HCT116 (cell line): ENCODE data around the gene KCNAB2. TPM values are rescaled to one million over a fixed set of nuclear protein-coding genes. Genes with fewer than 3 reads are reported as not detected.
A peak's percentile ranks its signal among the peaks of the same experiment; 100 is the strongest.

Source experiments
- ATAC-seq: fragments of 200-7000 bp; cut with Tn5 transposase; 2 replicates; pipeline ENCODE4 v1.9.1; 2020; ENCODE audit warnings: mild to moderate bottlenecking, moderate library complexity
- Bru-seq: library from RNA; stranded (reverse); fragments of 400-500 nt; gene quantifications from one replicate; lab custom pipeline; 2021; lab: Mats Ljungman, UMichigan
- BruChase-seq, 2 experiments: library from RNA; stranded (reverse); fragments of 400-500 nt; gene quantifications; one replicate each; lab custom pipeline; 2021; lab: Mats Ljungman, UMichigan
- BruUV-seq: library from RNA; stranded (reverse); fragments of 400-500 nt; replicated peaks from 2 replicates; lab custom pipeline; 2021; lab: Mats Ljungman, UMichigan
- CTCF ChIA-PET: fragments of 300-600 bp; sonication (Branson Sonifier 250); formaldehyde crosslinking; loops from one replicate; lab custom pipeline; 2021; ENCODE audit warnings: antibody characterized with exemption; lab: Charles Lee
- POLR2A ChIA-PET: fragments of 300-600, 350-600 bp; sonication (Branson Sonifier 250); formaldehyde crosslinking; loops from one replicate; lab custom pipeline; 2021; ENCODE audit warnings: antibody characterized with exemption; lab: Charles Lee
- RAD21 ChIA-PET, 2 experiments: fragments of 300-600 bp; sonication (Branson Sonifier 250); formaldehyde crosslinking; loops; one replicate each; lab custom pipeline; 2023; ENCODE audit warnings: low total read pairs in 2 of 2; ENCODE audit not compliant: uncharacterized antibody in 2 of 2, unreplicated experiment in 2 of 2, low non-redundant PET in 1 of 2; lab: Charles Lee
- DNase-seq: peaks from one replicate; pipeline ENCODE4 v3.0.0-alpha.2; 2010; ENCODE audit warnings: low read depth, low spot score
- H2AFZ ChIP-seq: fragments of 200-600 bp; shearing (Covaris generic), sonication (generic); 2 replicates; pipeline ENCODE4 v1.6.1; 2017; ENCODE audit warnings: low read depth, mixed run types, mixed read lengths, antibody characterized with exemption, low read length; ENCODE audit not compliant: poor library complexity, severe bottlenecking
- H3K27ac ChIP-seq: 2 replicates; pipeline ENCODE4 v1.5.1; 2012; ENCODE audit warnings: low read depth, low read length
- H3K27me3 ChIP-seq: fragments of 200-600 bp; sonication (generic); 2 replicates; pipeline ENCODE4 v1.6.1; 2016; ENCODE audit warnings: mixed run types, low read length, mixed read lengths; ENCODE audit not compliant: insufficient read depth
- H3K36me3 ChIP-seq, 2 experiments: fragments of 200-500 bp in 1 of 2; fragments of 200-600 bp in 1 of 2; sonication (Bioruptor generic) in 1 of 2; sonication (generic) in 1 of 2; 2 replicates each; pipeline versions ENCODE4 v1.5.1 to v1.6.1; 2014 to 2016; ENCODE audit warnings: low read length in 2 of 2, inconsistent platforms in 1 of 2, mixed read lengths in 1 of 2, mixed run types in 1 of 2; ENCODE audit not compliant: insufficient read depth in 2 of 2, control insufficient read depth in 1 of 2
- H3K4me1 ChIP-seq, 2 experiments: fragments of 200-600 bp in 1 of 2; sonication (generic) in 1 of 2; 2 replicates each; pipeline versions ENCODE4 v1.5.1 to v1.6.1; 2012 to 2017; ENCODE audit warnings: low read length in 2 of 2, inconsistent platforms in 1 of 2, mild to moderate bottlenecking in 1 of 2, mixed read lengths in 1 of 2, mixed run types in 1 of 2, moderate library complexity in 1 of 2; ENCODE audit not compliant: insufficient read depth in 2 of 2, control insufficient read depth in 1 of 2
- H3K4me2 ChIP-seq: fragments of 200-600 bp; sonication (generic); 2 replicates; pipeline ENCODE4 v1.6.1; 2017; ENCODE audit warnings: mixed run types, low read length, mixed read lengths
- H3K4me3 ChIP-seq, 2 experiments: fragments of 200-600 bp in 1 of 2; sonication (generic) in 1 of 2; replicated peaks in 1 of 2; 2 replicates each; pipeline ENCODE4 v1.5.1; 2011 to 2016; ENCODE audit warnings: low read length in 2 of 2, control low read depth in 1 of 2, low read depth in 1 of 2, mild to moderate bottlenecking in 1 of 2, mixed read lengths in 1 of 2, mixed run types in 1 of 2
- H3K79me2 ChIP-seq: fragments of 200-600 bp; sonication (generic); 2 replicates; pipeline ENCODE4 v1.6.1; 2017; ENCODE audit warnings: mild to moderate bottlenecking, mixed run types, low read length, moderate library complexity, mixed read lengths; ENCODE audit not compliant: insufficient read depth
- H3K9ac ChIP-seq: fragments of 200-600 bp; sonication (generic); 2 replicates; pipeline ENCODE4 v1.6.1; 2016; ENCODE audit warnings: low read length, mixed read lengths
- H3K9me2 ChIP-seq: fragments of 200-600 bp; sonication (generic), shearing (Covaris generic); 2 replicates; pipeline ENCODE4 v1.6.1; 2017; ENCODE audit warnings: mixed run types, mild to moderate bottlenecking, moderate library complexity; ENCODE audit not compliant: insufficient read depth
- H3K9me3 ChIP-seq, 2 experiments: fragments of 200-500 bp in 1 of 2; fragments of 200-600 bp in 1 of 2; sonication (Bioruptor generic) in 1 of 2; sonication (generic) in 1 of 2; 2 replicates each; pipeline ENCODE4 v1.6.1; 2014 to 2017; ENCODE audit warnings: low read length in 2 of 2, mixed read lengths in 2 of 2, inconsistent platforms in 1 of 2, low read depth in 1 of 2, mild to moderate bottlenecking in 1 of 2, mixed run types in 1 of 2, moderate library complexity in 1 of 2; ENCODE audit not compliant: control insufficient read depth in 1 of 2, insufficient read depth in 1 of 2
- H4K20me1 ChIP-seq: fragments of 200-600 bp; sonication (generic), shearing (Covaris generic); 2 replicates; pipeline ENCODE4 v1.6.1; 2017; ENCODE audit warnings: mixed run types, mild to moderate bottlenecking, moderate library complexity; ENCODE audit not compliant: insufficient read depth
- CBX3 ChIP-seq: IDR thresholded peaks from 2 replicates; pipeline ENCODE4 v1.6.1; 2012; ENCODE audit warnings: low read depth
- CTCF ChIP-seq, 3 experiments: fragments of 200-600 bp in 1 of 3; sonication (generic) in 1 of 3; IDR thresholded peaks in 2 of 3; conservative IDR thresholded peaks in 1 of 3; 2 replicates each; pipeline ENCODE4 v1.5.1; 2012 to 2017; ENCODE audit warnings: low read depth in 2 of 3, low read length in 2 of 3, antibody characterized with exemption in 1 of 3, borderline replicate concordance in 1 of 3, control low read depth in 1 of 3, mild to moderate bottlenecking in 1 of 3, mixed read lengths in 1 of 3, mixed run types in 1 of 3, moderate library complexity in 1 of 3; ENCODE audit not compliant: insufficient read depth in 1 of 3
- EGR1 ChIP-seq: IDR thresholded peaks from 2 replicates; pipeline ENCODE4 v1.6.1; 2012; ENCODE audit warnings: low read depth
- EZH2 ChIP-seq: fragments of 200-600 bp; sonication (generic); IDR thresholded peaks from 2 replicates; pipeline ENCODE4 v1.6.1; 2017; ENCODE audit warnings: antibody characterized with exemption, mixed run types
- FOSL1 ChIP-seq: IDR thresholded peaks from 2 replicates; pipeline ENCODE4 v1.6.1; 2012; ENCODE audit warnings: low read depth
- MAX ChIP-seq: IDR thresholded peaks from 2 replicates; pipeline ENCODE4 v1.6.1; 2012
- SIN3A ChIP-seq: IDR thresholded peaks from 2 replicates; pipeline ENCODE4 v1.6.1; 2012; ENCODE audit warnings: low read depth
- SRF ChIP-seq: IDR thresholded peaks from 2 replicates; pipeline ENCODE4 v1.6.1; 2012; ENCODE audit warnings: low read depth
- ZBTB33 ChIP-seq: IDR thresholded peaks from 2 replicates; pipeline ENCODE4 v1.6.1; 2011; ENCODE audit warnings: mild to moderate bottlenecking, low read length, moderate library complexity; ENCODE audit not compliant: insufficient replicate concordance; ENCODE audit errors: extremely low read depth
- intact Hi-C: fragments of 100-400 bp; cut with micrococcal nuclease; formaldehyde crosslinking; loops from 2 replicates; pipeline ENCODE4 v1.10.0; 2022
- long read RNA-seq: library from polyadenylated mRNA; unstranded; transcript quantifications from one replicate; pipeline ENCODE4 v2.0.0, GENCODE V29; 2021; ENCODE audit not compliant: unreplicated experiment
- polyA plus RNA-seq: library from polyadenylated mRNA; unstranded; fragments of >200 nt; gene quantifications from 2 replicates; pipeline ENCODE4 v1.2.1, GENCODE V29; 2012; ENCODE audit warnings: missing spikeins
- total RNA-seq: library from RNA; stranded (reverse); gene quantifications from one replicate; pipeline ENCODE4 v1.2.1, GENCODE V29; 2021; ENCODE audit not compliant: unreplicated experiment

KCNAB2 gene
- total RNA-seq = 18.1 TPM
- 10.2 TPM in 2 replicates for polyA plus RNA-seq
- percentile 44 among the genes with signal in this experiment for Bru-seq, nascent RNA
- BruChase-seq, experiment 1, labeled RNA remaining after a 6-hour chase = percentile 43 among the genes with signal in this experiment
- BruChase-seq, experiment 2, labeled RNA remaining after a 2-hour chase = percentile 47 among the genes with signal in this experiment
- long read RNA-seq, full-length matches to known transcripts = 7 of 27 reads
- long read RNA-seq, partial matches to known transcripts = 16 of 27 reads
- long read RNA-seq, other reads (novel, unspliced or antisense) = 4 of 27 reads

- no peaks in the 10 kb centered on the region for H3K9me3 ChIP-seq
- DNase-seq (no peak), ATAC-seq (no peak)
- intact Hi-C loops = no loop called here
- no peak within 1 kb of the TSS for H3K27ac ChIP-seq
- H3K79me2 ChIP-seq = no peaks in the 10 kb centered on the region
- no peak within 1 kb of the TSS for H3K9ac ChIP-seq
- no peak within 1 kb of the TSS for H3K4me3 ChIP-seq
- ChIA-PET CTCF (no interaction called here), POLR2A (no interaction called here), RAD21 (no interaction called here)
- no peaks in the 10 kb centered on the region for H3K9me2 ChIP-seq
- H3K4me1 ChIP-seq = no peaks in the 10 kb centered on the region
- no peaks in the 10 kb centered on the region for H3K36me3 ChIP-seq
- BruUV-seq = no TSS peak
- no peak within 1 kb of the TSS for H2AFZ ChIP-seq
- no peaks in the 10 kb centered on the region for H4K20me1 ChIP-seq
- H3K4me2 ChIP-seq = no peak within 1 kb of the TSS
- no peaks in the 10 kb centered on the region for H3K27me3 ChIP-seq
- TF ChIP-seq CTCF (IDR thresholded peaks at IDR 0.05 in 2 of 3, conservative IDR thresholded peaks at IDR 0.05 in 1 of 3; ENCODE audit: borderline replicate concordance in 1 of 3, insufficient read depth in 1 of 3, low read depth in 2 of 3, low read length in 2 of 3) (no peak), ZBTB33 (no peak), EGR1 (no peak), SIN3A (no peak), EZH2 (no peak), SRF (no peak), CBX3 (no peak), MAX (no peak), FOSL1 (no peak)
Measured at GRCh38 chr1:6045561-6045960, at the start of gene KCNAB2. TSS of gene KCNAB2 (plus strand) at chr1:6045888. CDS start at chr1:6051537, 5,649 bp downstream.
